PFSK-1 (cell line): ENCODE data around the gene C11orf98.

Experiments used
- POLR2AphosphoS5 ChIP-seq: IDR thresholded peaks from 2 replicates; pipeline ENCODE4 v1.6.1; 2012; ENCODE audit warnings: low read depth, mild to moderate bottlenecking, control low read depth, low read length, moderate library complexity
- TAF1 ChIP-seq: IDR thresholded peaks from 2 replicates; pipeline ENCODE4 v1.6.1; 2012; ENCODE audit warnings: low read length, control low read depth, borderline replicate concordance; ENCODE audit not compliant: insufficient read depth

DNA sequence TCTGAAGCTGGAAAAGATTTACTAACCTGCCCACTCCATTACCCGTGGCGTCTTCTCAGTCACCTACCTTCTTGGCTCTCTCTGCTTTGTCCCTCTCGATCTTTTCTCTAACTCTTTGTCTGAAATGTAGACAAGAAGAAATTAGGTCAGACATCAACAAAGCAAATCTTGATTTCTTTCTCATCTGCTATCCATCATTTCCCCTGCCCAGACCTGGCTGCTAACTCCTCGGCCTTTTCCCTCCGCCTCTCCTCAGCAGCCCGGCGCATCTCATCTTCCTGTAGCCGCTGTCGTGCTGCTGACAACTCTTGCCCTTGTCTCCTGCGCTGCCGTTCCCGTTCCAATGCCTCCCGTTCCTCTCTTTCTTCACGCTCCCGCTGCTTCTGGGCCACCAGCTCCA lies 12.7 kb upstream of the C11orf98 start:
- TF ChIP-seq POLR2AphosphoS5 (no peak), TAF1 (no peak)
